GM19372 (cell line): ENCODE measurements around the gene NUP214.
"Not testable (repeated sequence)": the region's sequence is repeated elsewhere in the genome, so short reads cannot be mapped to it uniquely, and the experiment has no call there.

Experiments
- ATAC-seq: cut with Tn5 transposase; IDR thresholded peaks from one replicate; pipeline ENCODE4 v1.9.1; 2021; ENCODE audit warnings: mild to moderate bottlenecking, low read depth, moderate library complexity; ENCODE audit not compliant: unreplicated experiment

NUP214 gene

DNA sequence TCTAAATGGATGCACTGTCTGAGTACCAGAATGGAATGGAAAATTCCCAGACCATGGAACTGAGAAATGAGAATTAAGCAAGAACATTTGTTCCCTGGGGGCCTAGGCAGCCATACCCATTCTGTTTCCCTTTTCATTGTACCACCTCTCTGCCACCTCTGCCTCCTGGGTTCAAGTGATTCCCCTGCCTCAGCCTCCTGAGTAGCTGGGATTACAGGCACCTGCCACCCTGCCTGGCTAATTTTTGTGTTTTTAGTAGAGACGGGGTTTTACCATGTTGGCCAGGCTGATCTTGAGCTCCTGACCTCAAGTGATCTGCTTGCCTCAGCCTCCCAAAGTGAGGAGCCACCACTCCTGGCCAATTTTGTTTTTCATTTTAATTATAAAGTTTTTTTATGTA is 33.3 kb downstream of the NUP214 start:
- not testable (repeated sequence) for ATAC-seq

DNA sequence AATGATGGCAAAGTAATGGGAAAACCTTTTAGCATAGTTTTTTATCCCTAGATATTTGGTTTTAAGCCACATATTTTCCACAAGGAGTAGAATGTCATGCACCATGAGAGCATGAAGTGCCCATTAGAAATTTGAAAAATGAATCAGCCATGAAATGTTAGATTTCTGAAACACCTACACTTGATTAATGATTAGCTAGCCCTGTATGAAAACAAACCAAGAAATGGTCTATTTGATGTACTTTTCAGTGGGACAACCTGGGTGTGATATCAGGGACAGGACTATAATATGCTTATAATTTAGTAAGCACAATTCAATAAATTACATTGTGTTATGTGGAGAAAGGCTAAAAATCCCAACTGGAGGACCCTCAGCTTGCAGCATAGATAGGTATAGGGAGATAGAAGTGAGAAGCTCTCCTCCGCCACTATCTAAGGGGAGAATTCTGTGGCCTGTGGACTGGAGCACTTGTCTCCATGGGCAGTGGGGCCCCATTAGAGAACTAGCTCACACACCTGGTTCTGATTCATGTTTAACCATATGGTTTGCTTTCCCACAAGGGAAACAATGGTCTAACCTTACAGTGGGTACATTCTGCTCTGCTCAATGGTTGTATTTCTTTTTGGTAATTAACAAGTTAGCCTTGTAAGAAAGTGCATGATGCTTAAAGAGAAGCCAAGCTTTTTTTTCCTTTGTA is 35.2 kb downstream of the NUP214 start:
- no peak for ATAC-seq

DNA sequence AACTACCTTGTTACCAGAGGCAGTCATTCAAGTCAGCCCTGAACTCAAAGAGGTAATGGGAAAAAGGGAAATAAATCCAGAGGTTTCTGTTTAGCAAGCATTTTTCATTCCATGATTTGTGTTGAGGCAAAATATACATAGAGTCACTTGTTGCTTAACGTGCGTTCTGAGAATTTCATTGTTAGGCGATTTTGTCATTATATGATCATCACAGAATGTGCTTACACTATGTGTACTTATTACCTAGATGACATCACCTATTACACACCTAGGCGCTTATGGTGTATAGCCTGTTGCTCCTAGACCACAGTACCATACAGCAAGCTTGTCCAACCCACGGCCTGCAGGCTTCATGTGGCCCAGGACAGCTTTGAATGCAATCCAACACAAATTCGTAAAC is 36.2 kb downstream of the NUP214 start:
- no peak for ATAC-seq

DNA sequence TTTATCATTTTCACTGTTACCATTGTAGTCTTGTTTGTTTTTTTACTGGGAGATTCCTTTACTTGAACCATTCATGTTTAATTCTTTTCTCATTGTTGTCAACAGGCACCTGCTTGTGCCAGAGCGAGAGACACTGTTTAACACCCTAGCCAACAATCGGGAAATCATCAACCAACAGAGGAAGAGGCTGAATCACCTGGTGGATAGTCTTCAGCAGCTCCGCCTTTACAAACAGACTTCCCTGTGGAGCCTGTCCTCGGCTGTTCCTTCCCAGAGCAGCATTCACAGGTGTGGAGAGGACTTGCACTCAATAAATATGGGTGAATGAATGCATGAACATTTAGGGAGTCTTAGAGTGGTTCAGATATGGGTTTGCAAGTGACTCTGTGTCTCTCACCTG is 37.5 kb downstream of the NUP214 start:
- no peak for ATAC-seq

DNA sequence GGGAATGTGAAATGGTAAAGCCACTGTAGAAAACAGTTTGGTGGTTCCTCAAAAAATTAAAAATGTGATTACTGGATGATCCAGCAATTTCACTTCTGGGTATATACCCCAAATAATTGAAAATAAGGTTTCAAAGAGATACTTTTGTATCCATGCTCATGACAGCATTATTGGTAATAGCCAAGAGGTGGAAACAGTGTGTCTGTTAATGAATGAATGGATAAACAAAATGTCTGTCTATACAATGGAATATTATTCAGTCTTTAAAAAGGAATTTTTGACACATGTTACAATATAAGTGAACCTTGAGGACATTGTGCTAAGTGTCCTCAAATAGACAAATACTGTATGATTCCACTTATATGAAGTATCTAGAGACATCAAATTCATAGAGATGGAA is 40.1 kb downstream of the NUP214 start:
- ATAC-seq, result no peak

DNA sequence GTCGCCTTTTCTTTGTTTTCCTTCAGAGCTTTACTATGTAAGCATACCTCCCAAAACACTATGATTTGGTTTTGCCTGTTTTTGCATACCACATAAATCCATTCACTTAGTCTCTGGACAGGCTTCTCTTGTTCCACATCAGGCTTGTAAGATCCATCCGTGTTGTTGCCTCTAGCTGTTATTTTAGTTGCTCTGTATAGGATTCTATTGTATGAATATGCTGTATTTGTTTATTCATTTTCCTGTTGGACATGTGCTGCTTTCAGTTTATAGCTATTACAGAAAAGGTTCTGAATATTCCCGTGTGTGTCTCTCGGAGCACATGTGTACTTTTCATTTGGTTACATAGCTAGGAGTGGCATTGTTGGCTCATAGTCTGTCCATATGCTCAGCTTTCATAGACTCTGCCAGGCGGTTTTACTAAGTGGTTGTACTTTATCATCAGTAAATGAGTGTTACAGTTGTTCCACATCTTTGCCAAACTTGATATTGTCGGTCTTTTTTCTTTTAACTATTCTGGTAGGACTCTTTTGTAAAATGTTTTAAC is 41.8 kb downstream of the NUP214 start:
- ATAC-seq, result no peak

DNA sequence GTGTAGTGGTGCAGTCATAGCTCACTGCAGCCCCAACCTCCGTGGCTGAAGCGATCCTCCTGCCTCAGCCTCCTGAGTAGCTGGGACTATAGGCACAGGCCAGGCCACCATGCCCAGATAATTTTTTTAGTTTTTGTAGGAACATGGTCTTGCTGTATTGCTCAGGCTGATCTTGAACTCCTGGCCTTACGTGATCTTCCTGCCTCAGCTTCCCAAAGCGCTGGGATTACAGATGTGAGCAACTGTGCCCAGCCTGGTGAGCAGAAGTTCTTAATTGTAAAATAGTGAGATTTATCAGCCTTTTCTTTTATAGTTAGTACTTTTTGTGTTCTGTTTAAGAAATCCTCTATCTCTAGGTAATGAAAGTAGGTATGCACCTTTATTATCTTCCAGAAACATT is 42.5 kb downstream of the NUP214 start:
- no peak for ATAC-seq

DNA sequence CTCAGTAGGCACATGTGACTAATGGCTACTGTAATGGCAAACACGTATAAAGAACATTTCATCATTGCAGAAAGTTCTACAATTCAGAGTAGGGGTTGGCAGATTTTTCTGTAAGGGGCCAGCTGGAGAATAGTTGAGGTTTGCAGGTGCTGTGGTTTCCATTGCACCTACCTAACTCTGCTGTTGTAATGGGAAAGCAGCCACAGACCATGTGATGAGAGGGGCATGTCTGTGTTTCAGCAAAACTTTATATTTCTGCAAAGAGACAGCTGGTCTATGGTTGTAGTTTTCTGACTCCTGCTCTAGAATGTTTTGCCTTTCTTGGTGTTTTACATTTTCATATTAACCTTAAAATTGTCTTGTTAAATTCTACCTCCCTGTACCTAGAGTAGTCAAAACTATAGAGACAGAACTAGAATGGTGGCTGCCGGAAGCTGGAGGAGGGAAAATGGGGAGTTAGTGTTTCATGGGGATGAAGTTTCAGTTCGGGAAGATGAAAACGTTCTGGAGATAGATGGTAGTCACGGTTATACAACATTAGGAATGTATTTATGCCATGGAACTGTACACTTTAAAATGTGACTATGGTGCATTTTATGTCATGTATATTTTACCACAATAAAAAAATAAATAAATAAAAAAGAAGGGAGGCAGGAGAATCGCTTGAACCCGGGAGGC is 44.3 kb downstream of the NUP214 start:
- ATAC-seq, result no peak

DNA sequence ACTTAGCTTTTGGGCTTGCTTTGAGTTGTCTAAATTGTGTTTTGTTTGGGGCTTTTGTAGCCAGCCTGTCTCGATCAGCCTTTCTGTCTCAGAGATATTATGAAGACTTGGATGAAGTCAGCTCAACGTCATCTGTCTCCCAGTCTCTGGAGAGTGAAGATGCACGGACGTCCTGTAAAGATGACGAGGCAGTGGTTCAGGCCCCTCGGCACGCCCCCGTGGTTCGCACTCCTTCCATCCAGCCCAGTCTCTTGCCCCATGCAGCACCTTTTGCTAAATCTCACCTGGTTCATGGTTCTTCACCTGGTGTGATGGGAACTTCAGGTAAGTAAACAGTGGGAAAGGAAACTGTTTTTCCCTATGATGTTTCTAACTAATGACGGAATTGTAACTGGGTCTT is 48.6 kb downstream of the NUP214 start:
- ATAC-seq, result no peak

DNA sequence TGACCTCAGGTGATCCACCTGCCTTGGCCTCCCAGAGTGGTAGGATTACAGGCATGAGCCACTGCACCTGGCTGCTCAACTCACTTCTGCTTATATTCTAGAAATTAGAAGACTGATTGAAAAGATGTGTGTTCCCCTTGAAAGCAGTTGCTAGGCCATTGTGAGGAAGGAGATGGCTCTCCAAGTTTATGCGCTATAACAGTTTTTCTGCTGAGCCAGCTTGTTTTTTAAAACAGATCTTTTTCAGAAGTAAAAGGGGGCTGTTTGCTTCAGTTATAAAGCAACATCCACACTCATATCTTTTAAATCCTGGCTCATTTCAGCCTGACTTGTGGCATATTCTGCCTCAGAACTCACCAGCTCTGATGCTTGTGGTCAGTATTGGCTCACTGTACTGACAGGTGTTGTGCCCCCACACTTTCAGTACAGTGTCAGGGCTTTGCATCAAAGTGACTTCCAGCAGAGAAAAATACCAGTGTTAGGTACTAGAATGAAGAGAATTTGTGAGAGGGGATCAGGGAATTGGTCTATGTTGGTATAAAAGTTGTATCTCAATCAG is 49.4 kb downstream of the NUP214 start:
- no peak for ATAC-seq

DNA sequence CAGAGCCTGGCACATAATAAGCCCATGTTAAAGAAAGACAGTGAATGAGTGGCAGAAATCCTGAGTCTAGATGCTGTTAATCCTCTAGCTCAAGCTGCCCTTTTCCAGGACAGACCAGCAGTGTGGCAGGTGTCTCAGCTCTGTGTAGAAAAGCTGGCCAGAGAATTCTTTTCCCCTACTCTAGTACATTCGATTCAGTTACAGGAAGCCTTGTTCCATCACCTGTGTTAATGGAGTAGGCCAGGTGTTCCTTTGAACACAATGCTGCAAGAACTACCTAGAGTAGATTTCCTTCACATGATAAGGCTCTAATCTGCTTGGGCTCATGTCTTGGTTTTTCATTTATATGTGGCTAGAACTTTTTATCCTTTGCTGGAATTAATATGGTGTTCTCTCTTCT is 52.5 kb downstream of the NUP214 start:
- ATAC-seq, result no peak

DNA sequence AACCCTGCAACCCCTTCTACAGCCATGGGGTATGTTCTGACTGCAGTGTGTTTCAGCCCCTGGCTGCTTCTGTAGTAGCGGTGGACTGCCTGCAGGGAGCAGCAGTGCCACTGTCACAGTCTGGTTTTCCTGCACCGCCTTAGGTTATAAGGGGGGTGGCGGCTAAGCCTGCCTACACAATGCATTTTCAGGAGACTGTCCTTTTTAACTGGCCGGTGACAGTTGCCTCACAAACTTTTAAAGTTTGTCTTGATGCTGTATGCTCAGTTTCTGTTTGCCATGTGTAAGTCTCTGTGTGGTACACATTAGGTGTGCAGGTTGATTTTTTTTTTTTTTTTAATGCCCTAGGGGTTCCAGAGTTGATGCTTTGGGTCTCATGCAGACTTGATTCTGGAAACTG is 53.0 kb downstream of the NUP214 start:
- no peak for ATAC-seq

DNA sequence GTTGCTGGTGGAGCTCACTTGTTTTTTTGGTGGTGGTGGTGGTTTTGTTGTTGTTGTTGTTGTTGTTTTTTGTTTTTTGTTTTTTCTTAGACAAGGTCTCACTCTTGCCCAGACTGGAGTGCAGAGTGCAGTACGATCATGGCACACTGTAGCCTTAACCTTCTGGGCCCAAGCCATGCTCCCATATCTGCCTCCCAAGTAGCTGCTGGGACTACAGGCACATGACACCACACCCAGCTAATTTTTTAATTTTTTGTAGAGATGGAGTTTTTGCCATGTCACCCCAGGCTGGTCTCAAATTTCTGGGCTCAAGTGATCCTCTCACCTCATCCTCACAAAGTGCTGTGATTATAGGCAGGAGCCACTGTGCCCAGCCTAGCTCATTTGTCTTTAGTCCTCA is 53.5 kb downstream of the NUP214 start:
- no peak for ATAC-seq

DNA sequence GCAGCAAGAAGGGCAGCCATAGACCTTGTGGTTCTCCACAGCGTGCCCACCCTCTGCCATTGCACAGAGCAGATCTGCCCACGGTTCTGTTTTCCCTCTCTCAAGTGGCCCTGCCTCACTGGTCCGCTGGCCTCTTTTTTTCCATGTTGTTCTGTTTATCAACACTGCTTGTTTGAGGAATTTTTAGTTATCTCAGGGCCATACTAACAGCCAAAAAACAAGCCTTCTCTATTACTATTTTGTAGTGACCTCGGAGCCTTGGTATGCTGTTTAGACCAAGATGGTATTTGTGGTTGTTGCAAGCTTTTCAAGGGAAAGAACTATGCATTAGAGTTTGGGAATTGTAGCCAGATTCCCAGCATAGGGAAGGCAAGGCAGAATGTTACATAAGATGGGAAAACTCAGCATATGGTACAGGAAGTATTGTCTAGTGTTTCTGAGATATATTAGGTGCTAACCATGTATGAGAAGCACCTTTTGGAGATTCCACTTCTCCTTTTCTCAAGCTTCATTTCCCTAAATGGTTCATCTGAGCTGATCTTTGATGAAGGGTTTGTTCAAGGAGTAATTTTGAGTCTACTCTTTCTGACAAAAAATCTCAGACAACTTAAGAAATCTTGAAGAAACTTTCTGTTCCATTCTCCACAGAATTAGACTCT is 54.3 kb downstream of the NUP214 start:
- no peak for ATAC-seq

DNA sequence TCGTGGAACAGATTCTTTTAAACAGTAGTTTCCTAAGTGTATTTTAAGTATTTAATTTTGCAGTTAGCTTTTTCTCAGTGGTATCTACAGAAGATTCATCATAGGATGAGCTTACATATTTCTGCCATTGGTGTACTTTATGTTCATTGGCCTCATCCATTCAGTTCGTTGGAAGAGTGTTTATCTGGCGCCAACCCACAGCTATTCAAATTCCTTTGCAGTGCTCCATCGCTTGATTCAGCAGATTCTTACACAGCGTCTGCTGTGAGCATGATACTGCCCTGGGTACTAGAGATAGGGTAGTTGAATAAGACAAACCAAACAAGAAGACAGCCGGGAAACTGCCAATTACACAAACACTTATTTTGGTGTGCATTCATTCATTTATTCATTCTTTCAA is 55.1 kb downstream of the NUP214 start:
- no peak for ATAC-seq

DNA sequence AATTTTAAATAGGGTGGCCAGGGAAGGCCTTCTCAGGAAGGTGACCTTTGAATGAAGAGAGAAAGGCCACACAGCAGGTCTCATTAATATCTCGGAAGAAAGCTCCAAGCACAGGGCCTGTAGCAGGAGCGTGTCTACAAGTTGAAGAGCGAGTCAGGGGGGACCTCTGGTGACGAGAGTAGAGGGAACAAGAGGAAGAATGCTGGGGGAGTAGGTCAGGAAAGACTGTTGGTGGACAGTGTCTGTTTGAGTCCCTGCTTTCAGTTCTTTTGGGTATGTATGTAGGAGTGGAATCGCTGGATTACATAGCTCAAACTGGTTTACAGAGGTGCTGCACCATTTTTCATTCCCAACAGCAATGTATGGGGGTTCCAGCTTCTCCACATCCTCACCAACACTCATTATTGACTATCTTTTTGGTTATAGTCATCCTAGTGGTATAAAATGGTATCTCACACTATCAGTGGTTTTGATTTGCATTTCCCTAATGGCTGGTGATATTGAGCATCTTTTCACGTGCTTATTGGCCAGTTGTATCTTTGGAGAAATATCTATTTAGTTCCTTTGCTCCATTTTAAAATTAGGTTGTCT is 55.8 kb downstream of the NUP214 start:
- ATAC-seq, result no peak

DNA sequence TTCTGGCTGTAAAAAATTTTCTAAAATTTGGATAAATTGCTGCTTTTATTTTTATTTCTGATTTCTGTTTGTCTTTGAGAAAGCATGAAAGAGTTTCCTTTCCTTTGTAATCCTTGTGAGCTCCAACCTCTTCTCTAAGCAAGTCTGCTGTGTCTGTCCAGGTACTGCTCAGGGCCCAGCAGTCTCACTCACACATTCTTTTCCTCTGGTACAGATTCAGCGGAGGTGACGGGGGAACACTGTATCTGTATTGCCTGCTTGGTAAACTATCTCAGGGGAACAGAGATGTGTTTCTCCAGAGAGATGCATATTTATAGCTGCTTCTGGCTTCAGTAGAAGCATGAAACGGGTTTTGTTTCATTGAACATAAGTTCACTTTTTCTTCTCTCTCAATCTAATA is 60.5 kb downstream of the NUP214 start:
- ATAC-seq, result no peak

DNA sequence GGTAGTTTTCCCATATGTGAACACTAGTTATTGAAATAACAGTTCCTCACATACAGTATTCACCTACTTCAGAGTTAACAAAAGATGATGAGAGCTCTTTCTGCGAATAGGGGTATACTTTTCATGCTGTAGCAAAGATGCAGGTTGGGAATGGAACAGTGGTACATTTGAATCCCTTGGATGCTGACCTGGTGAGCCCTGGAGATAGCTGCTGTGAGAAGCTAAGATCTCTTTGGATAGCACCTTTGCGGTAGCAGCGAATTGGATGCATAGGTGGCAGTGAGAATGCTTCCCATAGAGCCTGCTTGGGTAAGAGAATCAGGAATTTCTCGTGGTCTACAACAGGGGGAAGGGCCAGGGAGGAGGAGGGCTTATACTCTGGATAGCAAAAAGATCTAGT is 61.2 kb downstream of the NUP214 start:
- no peak for ATAC-seq

DNA sequence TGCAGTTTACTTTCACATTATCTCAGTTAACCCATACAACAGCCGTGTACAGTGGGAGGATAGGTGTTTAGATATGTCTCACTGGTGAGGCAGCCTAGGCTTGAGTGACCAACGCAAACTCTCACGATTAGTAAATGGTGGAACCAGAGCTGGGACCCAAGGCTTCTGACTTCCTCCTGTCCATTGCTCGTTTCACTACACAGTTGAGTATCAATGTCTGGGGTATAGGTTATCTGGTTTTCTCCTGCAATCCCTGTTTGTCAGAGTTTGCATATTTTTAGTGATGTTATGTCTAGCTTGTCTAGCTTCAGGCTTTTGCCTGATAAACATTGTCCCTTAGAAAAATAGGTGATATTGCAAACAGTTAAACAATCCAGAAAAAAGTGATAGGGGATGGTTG is 62.6 kb downstream of the NUP214 start:
- ATAC-seq, result no peak

DNA sequence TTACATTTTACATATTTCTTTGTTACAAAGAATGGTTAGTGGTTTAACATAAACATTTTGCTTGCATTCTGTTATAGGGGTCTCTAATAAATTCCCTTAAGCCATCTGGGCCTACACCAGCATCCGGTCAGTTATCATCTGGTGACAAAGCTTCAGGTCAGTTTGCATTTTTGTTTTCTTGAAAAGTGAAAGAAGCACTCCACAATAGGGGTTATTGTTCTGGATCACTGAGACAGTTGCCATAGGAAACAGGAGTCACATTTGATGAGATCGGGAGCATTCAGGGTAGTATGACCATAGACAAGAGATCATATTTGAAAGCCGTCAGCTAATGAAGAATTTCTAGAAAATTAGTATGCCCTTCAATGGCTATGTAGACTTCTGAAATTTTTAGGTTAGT is 63.6 kb downstream of the NUP214 start:
- ATAC-seq, result no peak

DNA sequence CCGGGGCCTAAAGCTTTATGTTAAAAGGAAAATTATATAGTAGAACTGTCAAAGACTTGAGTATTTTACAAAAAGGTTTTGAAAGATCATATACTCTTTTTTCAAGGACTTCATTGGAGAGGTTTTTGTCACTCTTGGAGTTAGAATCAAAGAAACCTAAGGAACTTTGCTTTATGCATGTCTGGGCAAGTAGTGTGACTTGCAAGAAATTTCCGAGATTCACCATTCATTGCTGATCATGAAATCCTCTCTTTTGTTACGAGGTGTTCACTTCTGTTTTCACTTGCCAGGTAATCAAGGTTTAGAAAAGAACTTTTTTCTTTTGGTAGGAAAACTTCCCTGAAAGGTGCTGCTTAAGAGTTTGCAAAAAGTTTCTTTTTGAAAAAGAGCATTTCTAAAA is 64.8 kb downstream of the NUP214 start:
- no peak for ATAC-seq
